ENCODE measurements around the gene RNF44.

The RNF44 gene

DNA sequence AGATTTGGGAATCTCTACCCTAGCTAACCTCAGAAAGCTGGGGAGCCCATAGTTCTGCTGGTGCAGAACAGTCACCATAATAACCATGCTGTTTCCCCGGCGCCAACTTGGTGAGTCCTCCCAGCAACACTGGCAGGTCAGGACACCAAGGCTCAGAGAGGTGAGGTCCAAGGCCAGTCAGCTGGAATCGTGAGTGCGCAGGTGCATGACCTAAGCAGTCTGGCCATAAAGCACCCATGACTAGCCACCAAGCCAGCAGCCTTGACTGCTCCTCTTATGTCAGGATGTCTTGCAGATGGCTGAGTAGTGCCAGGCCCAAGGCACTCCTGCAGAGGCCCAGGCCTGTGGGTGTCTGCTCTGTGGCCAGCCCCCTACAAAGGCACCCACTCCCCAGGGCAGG lies 2.6 kb downstream of the RNF44 start:
- DNase-seq, result no peak

DNA sequence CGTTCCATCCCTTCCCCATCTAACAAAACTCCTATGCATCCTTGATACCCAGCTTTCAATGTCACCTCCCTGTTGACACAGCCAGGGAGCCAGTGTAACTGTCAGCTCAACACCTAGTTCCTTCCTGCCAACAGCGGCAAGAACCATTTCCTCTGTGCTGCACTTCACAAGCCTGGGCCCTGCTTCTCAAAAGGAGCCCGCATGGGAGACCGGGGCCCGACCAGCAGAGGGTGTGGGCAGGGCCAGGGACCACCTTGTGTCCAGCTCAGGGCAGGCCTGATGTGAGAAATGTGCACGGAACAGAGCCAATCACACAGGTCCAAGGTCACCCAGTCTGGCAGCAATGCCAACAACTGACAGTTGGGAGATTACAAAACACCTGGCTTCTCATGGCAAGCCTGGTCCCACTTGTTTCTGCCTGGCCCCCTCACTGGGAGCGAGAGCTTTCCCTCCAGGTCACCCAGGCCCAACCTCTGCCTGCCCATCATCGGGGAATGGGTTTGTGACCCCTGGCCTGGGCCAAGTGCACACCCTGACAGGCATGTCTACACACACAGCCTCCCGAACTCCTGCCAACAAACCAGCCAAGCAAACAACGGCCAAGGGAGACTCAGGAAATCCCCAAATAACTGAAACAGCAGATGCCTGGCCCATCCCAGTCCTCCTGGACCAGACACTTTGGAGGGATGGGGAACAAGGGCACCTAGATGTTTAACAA lies 3.1 kb downstream of the RNF44 start:
- no peak for DNase-seq

DNA sequence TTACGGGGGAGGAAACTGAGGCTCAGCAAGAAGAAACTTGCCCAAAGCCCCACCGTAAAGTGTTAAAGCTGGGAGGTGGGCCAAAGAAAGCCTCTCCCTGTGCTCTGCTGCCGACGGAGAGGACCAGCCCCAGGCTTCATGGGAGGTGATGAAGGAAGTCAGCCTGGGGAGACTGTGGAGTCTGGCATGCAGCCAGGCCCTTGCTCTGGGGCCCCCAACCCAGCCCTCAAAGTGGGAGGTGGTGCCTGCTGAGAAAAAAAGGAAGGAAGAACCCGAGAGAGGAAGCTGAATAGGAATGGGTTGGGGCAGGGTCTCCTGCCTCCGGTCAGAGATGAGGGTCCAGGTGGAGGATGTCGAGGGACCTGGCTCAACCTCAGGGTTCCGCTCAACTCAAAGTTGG lies 3.8 kb downstream of the RNF44 start:
- DNase-seq, result peak; percentile 17

DNA sequence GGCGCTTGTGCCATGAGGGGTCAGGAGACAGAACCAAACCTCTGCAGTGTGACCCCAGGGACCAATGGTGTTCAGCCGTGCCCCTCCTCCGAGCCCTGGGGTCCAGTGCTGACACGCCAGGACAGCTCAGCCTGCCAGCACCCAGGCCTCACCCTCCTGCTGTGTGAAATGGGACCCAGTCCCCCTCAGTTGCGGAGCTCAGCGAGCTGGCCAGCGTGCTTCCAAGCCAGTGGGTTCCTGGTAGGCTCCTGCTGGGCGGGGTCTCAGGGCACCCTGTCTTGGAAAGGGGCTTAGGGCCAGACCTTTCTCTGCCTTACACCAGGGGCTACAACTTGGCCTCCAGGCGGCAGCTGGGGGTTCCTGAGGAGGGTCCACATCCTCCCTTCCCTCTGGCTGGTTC lies 4.4 kb downstream of the RNF44 start:
- DNase-seq, result no peak

DNA sequence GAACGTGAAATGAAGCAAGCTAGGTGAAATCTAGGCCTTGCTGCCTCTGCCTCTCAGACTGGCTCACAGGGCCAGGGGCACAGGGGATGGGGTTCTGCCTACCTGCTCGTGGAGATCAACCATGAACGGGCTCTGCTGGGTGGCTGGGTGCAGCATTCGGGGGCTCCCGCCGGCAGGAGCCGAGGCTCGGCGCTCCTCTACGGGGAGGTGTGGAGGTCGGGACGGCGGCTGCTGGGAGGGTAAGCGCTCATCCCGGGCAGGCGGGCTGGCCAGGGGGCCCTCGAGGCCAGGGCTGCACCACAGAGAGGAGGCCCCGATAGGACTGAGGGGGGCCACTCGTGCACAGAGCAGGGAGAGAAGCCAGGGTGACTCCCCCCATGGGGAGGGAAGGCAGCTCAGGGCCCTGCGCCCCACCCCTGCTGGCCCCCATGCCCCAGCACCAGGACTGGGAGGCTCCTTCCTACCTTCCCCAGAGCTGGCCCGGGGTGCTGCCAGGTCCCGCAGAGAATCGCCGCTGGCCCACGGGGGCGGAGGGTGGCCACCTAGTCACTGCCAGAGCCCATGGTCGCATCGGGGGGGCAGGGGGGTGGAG lies 5.2 kb downstream of the RNF44 start:
- no peak for DNase-seq

DNA sequence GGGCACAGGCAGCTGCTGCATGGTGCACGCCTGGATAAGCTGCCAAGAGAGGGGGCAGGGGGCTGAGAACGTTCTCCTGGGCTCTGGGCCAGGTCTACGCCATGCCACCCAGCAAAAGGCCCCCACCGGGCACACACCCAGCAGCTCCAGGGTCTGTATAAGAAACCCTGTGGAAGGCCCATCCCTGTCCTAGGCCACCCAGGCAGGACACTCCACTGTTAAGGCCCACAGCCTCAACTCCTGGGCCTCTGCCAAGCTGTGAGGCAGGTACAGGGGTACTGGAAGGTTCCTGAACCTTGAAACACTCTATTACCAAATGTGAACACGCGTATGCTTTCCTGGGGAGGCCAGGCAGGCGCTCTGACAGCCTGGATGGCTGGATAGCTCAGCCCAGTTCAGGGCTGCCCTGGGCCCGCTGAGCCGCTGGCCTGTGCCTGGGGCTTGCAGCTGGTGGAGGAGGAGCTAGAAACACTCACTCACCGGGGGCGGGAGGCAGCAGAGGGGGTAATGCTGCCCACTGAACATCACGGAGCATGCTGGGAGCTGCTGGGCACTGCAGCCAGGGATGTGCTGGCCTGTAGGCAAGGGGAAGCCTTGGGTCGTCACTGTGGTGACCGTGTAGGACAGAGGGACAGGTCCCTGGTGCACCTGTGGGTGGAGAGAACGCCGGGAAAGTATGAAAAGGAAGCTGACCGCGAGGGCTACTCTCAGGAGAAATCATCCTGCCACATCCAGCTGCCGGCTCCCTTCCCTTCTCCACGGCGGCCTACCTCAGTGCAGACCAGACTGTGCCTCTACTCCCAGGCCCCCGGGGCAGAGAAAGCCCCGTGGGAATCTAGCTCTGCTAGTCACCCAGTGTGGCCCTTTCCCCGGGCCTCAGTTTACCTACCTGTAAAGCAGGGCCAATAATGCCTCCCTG lies 6.0 kb downstream of the RNF44 start:
- no peak for DNase-seq

DNA sequence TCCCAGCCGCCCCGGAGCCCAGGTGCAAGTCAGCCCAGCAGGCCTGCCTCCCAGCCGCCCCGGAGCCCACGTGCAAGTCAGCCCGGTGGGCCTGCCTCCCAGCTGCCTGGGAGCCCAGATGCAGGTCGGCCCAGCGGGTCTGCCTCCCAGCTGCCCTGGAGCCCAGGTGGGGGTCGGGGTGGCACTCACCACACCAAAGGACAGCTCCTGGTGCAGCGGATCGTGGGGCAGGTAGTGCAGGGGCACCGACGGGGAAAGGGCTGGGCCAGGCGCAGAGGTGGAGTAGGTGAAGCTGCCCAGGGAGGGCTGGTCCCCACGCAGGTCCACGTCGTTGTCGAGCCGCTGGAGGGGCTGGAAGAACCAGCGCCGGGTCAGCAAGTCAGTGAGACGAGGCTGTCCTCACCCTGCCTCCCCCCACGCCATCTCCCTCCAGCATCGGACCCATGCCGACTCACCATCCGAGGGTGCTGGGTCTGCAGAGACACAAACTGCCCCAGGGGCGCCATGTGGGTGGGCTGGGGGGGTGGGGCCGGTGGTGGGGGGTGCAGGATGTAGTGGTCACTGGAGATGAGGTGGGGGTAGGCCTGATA lies 6.7 kb downstream of the RNF44 start:
- no peak for DNase-seq

DNA sequence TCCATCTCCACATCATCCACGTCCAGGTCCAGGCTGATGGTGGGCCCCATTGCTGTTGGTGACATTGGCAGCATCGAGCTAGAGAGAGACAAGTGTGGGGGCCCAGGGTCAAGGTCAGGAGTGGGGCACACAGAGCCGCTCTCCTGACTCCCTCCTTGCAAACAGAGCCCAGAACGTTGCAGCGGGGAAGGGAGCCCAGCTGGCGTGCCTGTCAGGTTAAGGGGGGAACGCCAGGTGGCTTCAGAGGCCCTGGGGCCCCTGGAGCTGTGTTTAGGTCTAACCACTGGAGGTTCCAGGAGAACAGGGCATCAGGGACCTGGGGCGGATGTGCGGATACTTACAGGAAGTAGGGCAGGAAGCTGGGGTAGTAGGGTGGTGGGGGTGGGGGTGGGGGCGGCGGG lies 7.5 kb downstream of the RNF44 start:
- no peak for DNase-seq

DNA sequence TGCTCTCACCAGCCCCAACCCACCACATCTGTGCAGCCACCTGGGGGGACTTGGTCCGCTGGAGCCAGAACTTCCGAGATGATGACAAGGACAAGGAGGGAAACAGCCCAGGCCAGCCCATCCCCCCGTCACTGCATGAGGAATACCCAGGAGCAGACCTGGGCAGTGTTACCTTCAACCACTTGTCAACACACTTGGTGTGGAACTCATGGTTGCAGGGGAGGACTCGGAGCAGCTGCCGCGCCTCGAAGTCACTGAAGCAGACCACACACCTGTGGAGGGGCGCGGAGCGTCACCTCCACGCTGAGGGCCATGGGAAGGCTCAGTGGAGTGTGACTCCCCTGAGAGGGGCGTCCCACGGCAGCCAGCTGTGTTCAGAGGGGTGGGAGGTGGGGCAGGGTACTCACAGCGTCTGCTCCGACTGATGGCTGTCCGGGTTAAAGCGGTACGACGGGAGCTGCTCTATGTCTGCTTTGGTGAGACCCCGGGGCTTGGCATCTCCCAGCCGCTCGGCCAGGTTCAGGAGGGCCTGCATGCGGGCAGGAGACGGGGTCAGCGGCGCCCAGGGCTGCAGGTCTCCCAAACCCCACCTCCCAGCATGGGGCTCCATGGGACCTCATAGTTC lies 8.0 kb downstream of the RNF44 start:
- DNase-seq, result no peak

DNA sequence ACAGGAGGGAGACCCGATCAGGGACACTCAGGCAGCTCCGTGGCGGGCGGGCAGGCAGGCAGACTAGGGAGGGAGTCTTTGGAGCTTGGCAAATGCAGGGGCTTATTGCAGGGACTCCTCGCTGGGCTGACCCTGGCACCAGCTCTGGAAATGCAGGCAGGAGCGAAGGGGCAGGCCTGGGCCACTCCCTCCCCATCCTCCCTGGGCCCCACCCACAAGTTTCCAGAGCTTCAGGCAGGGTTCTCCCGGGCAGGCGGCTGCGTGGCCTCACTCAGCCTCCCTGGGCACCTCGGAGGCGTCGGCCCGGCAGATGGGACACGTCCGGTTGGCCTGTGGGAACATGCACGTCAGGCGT lies 8.5 kb downstream of the RNF44 start:
- DNase-seq, result no peak

DNA sequence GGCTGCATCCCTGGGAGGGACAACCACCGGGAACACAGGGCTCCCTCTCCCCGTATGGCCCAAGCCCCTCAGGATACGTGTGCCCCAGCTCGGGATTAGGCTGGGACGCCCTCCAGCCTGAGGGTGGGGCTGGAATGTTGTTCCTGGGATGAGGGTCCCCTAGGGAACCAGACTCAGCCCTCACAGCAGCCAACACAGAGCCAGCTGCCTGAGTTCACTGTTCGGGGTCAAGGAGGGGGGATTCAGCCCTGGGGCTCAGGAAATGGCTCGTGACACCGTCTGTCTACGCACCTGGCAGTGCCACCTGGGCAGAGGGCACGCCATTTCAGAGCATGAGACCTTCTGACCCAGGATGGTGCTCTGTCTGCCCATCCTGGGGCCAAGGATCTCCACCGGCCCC lies 8.9 kb downstream of the RNF44 start:
- DNase-seq, result no peak

DNA sequence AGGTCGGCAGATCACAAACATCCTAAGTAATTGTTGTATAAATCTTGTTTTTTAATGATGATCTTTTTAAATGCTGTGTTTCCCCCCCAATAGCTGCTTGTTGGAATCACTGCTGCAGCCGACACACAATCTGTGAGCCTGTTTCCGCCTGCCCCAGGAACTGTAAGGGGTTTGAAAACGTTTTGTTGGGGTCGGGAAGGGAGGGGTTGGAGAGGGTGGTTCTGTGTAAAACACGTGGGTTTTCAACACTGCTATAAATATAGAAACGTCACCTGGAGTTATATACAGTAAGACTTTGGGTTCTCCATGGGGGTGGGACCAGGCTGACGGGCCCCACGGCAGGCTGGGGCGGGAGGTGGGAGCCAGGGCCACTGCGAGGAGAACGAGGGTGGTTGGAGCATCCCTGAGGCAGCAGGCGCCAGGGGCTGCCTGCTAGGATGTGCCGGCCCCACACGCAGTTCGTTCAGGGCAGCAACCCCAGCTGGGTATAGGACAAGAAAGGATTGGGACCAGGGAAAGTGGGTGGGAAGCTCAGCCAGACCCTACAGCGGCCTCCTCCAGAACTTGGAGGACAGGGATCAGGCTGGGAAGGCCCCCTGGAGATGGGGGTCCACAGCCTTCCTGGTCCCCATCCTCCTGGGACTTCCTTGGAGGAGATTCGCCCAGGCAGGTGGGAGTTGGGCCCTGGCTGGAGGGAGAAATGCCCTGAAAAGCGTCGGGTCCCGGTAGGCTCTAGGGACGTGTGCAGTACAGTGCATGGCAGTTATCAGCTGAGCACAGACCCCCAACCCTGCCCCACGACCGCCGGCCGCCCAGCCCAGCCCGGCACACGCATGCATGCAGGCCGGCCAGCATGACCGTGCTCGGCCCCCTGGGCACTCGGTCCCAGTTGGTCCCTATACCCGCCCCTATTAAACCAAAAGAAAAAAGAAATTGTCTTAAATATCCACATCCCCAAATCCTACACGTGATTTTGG lies 9.7 kb downstream of the RNF44 start:
- DNase-seq, result no peak

DNA sequence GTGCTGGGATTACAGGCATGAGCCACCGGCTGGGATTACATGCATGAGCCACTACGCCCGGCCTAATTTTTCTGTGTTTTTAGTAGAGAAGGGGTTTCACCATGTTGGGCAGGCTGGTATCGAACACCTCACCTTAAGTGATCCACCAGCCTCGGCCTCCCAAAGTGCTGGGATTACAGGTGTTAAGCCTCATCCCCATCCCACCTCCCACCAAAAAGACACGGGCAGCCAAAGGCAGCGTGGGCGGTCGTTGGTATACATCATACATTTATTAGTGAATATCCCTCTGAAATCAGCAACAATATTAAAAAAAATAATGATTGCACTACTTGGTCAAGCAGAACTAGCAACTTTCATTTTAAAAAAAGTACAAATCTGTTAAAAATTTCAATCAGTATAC lies 10.7 kb downstream of the RNF44 start:
- no peak for DNase-seq

DNA sequence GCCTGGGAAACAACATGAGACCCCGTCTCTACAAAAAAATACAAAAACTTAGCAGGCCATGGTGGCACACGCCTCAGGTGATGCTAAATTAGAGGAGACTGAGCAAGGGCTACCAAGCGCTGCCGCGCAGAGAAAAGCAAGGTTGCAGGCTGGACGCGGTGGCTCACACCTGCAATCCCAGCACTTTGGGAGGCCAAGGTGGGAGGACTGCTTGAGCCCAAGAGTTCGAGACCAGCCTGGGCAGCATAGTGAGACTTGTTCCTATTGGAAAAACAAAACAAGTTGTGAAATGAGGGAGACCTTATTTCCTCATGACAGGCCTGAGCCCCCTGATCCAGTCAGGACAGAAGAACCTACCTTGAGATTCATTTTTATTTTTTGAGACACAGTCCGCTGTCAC lies 11.5 kb downstream of the RNF44 start:
- DNase-seq, result no peak

DNA sequence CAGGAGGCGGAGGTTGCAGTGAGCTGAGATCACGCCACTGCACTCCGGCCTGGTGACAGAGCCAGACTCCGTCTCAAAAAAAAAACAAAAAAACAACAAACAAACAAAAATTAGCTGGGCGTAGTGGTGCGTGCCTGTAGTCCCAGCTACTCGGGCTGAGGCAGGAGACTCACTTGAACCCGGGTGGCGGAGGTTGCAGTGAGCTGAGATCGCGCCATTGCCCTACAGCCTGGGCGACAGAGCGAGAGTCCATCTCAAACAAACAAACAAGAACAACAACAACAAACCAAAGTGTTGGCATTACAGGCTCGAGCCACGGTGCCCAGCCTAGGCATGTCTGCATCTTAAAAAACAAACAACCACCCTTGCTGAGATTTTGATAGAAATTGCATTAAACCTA lies 12.2 kb downstream of the RNF44 start:
- no peak for DNase-seq

DNA sequence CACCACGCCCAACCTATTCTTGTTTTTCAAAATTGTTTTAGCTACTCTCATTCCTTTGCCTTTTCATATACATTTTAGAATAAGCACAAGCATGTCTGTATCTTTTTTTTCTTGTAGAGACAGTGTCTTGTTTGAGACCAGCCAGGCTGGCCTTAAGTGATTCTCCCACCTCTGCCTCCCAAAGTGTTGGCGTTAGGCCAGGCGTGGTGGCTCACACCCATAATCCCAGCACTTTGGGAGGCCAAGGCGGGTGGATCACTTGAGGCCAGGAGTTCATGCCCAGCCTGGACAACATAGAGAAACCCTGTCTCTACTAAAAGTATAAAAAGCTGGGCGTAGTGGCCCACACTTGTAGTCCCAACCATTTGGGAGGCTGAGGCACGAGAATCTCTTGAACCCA lies 13.1 kb downstream of the RNF44 start:
- DNase-seq, result no peak

DNA sequence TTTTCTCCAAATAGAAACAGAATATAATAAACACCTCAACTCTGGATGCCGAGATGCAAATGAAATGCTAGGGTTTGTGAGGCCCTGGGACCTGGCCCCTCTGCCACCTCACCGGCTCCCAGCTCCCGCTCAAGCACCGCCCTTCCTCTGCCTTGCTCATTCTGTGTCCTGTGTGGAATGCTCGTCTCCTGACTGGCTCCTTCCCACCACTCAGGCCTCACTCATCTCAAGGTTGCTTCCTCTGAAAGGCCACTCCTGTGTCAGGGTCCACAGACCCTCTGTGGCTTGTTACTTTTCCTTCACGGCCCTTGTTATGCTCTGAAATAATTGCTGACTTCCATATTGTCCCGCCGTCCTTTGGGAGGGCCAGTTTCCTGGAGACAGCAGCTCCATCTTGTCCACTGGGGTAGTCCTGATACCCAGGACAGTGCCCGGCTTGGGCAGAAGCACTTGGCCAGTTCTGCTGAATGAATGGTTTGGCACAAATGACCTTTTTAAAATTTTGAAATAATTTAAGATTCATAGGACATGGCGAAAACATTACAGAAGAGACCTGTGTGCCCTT lies 15.4 kb downstream of the RNF44 start:
- no peak for DNase-seq

DNA sequence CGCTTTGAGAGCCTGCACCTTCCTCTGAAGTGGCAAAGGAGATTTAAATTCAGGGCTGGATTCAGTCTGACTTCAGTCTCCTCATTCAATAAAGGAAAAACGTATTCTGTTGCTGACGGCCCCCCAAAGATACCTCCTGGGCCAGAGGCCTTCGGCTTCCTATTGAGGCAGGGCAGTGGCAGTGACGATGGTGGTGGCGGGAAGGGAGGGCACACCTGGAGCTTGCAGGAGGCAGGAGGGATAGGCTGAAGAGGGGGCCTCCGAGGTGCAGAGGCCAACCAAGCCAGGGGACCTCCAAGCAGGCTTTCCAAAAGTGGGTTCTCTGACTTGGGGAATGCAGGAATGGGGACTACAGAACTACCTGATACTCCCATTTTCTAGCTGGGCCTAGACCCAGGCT lies 15.9 kb downstream of the RNF44 start:
- DNase-seq, result no peak

DNA sequence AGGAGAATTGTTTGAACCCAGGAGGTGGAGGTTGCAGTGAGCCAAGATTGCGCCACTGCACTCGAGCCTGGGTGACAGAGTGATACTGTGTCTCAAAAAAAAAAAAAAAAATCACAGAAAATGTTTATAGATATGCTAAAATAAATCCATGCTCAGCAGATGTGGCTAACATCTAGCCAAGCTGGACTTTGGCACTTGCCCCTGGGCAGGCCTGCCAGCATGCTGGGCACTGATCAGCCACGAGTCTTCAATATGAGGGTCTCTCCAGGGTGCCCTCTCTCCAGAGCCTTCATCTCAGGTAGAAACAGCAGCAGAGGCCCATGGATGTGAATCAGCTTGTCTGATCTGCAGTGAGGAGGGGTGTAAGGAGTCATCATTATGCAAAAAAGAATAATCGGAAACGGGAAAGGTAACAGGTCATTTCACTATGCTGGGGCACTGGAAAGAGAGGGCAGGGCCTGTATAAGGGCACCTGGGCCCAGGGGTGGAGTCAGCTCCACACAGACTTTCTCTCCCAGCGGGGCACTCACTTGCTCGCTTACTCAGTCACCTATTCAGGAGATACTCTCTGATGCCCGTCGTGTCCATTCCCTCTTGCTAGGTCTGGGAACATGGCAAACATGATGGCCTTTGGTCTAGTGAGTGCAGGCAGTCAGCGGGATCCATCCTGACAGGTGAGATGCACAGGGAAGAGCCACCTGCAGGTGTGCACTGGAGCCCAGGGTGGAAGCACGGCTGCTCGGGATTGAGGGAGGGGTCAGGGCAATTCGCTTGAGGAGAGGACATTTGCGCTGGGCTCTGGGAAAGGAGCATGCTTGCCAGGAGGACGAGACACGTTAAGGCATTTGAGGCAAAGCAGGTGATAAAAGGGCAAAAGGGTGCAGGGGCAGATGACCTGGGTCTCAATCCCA lies 17.1 kb downstream of the RNF44 start:
- DNase-seq, result no peak

DNA sequence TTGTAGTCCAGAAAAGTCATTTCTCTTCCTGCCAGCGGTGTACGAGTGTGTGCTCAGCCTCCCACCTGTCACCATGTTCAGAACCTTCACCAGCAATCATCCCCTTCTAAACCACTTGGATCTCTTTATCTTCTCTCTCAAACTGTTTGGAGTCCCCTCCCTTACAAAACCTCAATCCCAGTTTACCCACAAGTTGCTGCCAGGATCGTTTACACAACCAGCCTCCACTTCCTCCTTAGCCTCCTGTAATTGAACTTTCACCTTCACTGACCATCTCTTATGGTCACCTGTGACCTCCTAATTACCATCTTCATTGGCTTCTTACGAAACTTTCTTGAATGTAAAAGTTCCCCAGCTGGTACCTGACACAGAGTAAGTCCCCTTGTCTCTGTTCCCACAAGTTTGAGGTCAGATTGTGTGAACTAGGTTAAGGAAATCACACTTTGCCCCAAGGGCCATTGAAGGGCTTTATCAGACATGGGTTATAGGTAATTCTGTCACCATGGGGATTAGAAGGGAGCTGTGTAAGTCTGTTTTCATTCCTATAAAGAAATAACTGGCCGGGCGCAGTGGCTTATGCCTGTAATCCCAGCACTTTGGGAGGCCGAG lies 20.0 kb downstream of the RNF44 start:
- DNase-seq, result peak; percentile 54
